CD4-positive, alpha-beta memory T cell (primary cell): ENCODE measurements around the gene MRTFA. TPM values are rescaled to one million over a fixed set of nuclear protein-coding genes. Genes with fewer than 3 reads are reported as not detected.
A peak's percentile ranks its signal among the peaks of the same experiment; 100 is the strongest.

Experiments used
- CTCF ChIA-PET: fragments of 350-600 bp; sonication (Branson Sonifier 250); formaldehyde crosslinking; loops from one replicate; lab custom pipeline; 2021; ENCODE audit warnings: inconsistent platforms; ENCODE audit not compliant: partially characterized antibody; lab: Charles Lee
- POLR2A ChIA-PET: fragments of 350-600 bp; sonication (Branson Sonifier 250); formaldehyde crosslinking; loops from one replicate; lab custom pipeline; 2021; ENCODE audit not compliant: partially characterized antibody; lab: Charles Lee
- DNase-seq, 5 donors: peaks; one replicate each; pipeline versions ENCODE4 v3.0.0 to v3.0.0-alpha.2; 2020 to 2022; ENCODE audit warnings: mixed read lengths in 1 of 5
- H3K27ac ChIP-seq: one replicate; pipeline ENCODE4 v1.7.0; 2013; ENCODE audit warnings: low read depth, low read length
- H3K27me3 ChIP-seq: 2 replicates; pipeline ENCODE4 v1.7.0; 2013; ENCODE audit warnings: mild to moderate bottlenecking, low read length, moderate library complexity; ENCODE audit not compliant: insufficient read depth
- H3K36me3 ChIP-seq: 2 replicates; pipeline ENCODE4 v1.7.0; 2013; ENCODE audit warnings: mild to moderate bottlenecking, low read length, moderate library complexity; ENCODE audit not compliant: insufficient read depth
- H3K4me1 ChIP-seq: 2 replicates; pipeline ENCODE4 v1.7.0; 2013; ENCODE audit warnings: mild to moderate bottlenecking, low read length, moderate library complexity; ENCODE audit not compliant: insufficient read depth
- H3K4me3 ChIP-seq, 2 donors: one replicate each; pipeline ENCODE4 v1.7.0; 2013; ENCODE audit warnings: low read length in 2 of 2, mild to moderate bottlenecking in 1 of 2
- H3K9me3 ChIP-seq, 2 donors: one replicate each; pipeline ENCODE4 v1.7.0; 2013; ENCODE audit warnings: low read length in 2 of 2, control low read depth in 1 of 2; ENCODE audit not compliant: control insufficient read depth in 1 of 2
- H3K27ac Mint-ChIP-seq, 7 donors: one replicate each; pipeline ENCODE4 v1.8.0; 2020 to 2021; ENCODE audit warnings: mixed read lengths in 7 of 7, mild to moderate bottlenecking in 6 of 7, inconsistent platforms in 3 of 7, moderate library complexity in 3 of 7
- H3K27me3 Mint-ChIP-seq, 2 donors: one replicate each; pipeline ENCODE4 v1.8.0; 2020 to 2021; ENCODE audit warnings: mixed read lengths in 2 of 2
- H3K36me3 Mint-ChIP-seq, 2 donors: one replicate each; pipeline ENCODE4 v1.8.0; 2020 to 2021; ENCODE audit warnings: mixed read lengths in 2 of 2, inconsistent platforms in 1 of 2, mild to moderate bottlenecking in 1 of 2
- H3K4me1 Mint-ChIP-seq, 4 donors: one replicate each; pipeline ENCODE4 v1.8.0; 2020 to 2021; ENCODE audit warnings: mixed read lengths in 4 of 4, mild to moderate bottlenecking in 1 of 4
- H3K4me3 Mint-ChIP-seq, 8 donors: one replicate each; pipeline ENCODE4 v1.8.0; 2020 to 2021; ENCODE audit warnings: mixed read lengths in 8 of 8, mild to moderate bottlenecking in 7 of 8, moderate library complexity in 6 of 8, inconsistent platforms in 3 of 8
- H3K9me3 Mint-ChIP-seq, 8 donors: one replicate each; pipeline ENCODE4 v1.8.0; 2020 to 2021; ENCODE audit warnings: mixed read lengths in 8 of 8, mild to moderate bottlenecking in 5 of 8, inconsistent platforms in 3 of 8, moderate library complexity in 1 of 8
- intact Hi-C: fragments of 100-400 bp; cut with micrococcal nuclease; formaldehyde crosslinking; loops from one replicate; pipeline ENCODE4 v1.15.1; 2023
- polyA plus RNA-seq, 2 donors: library from polyadenylated mRNA; unstranded; fragments of 300-500 nt; fragmentation: Illumina TruSeq; gene quantifications; one replicate each; pipeline ENCODE4 v1.2.3, GENCODE V29; 2021
- total RNA-seq, 2 experiments: library from RNA; stranded (reverse); gene quantifications; one replicate each; pipeline ENCODE4 v1.2.3, GENCODE V29; 2021

Gene MRTFA
- total and polyA plus RNA-seq, 4 experiments from 2014 or later, result 5.3 to 91.6 (median 50.9) TPM

DNA sequence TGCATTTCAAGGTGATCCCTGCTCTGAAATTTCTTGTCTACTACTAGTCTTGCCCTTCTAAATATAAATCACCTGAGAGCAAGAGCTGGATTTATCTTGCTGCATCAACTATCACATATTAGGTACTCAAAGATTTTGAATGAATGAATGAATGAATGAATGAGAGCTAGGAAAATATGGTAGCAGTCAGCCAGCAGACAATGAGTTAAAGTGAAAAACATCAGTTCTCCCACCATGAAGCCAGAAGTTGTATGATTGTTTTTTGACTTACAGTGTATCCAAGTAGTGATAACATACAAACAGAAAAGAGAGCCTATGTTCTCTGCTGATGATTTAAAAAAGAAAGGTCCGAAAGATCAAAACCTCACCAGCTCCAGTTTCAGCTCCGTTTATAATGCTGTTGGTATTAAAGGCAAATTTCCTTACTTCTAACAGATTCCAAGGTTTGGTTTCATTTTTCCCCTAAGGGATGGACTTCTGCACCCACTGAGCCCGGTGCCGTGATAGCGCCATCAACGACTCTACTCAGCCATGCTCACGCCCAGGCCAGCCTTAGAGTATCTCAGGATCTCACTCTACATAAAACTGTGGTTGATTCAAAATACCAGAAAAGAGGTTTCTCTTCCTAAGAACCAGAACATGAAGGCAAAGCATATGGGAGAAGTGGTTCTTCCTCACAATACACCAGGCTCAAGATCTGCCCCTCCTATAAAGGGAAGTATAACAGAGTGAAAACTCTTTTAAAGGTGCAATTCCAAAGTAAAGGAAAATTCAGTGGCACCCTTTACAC lies 174.1 kb downstream of the MRTFA start:
- H3K4me1 ChIP-seq, result peaks cover 65% of the 10 kb centered on the region
- peak in 2 of 5 donors; percentile 16 to 21 for DNase-seq
- H3K9me3 Mint-ChIP-seq, result no peaks in the 10 kb centered on the region

DNA sequence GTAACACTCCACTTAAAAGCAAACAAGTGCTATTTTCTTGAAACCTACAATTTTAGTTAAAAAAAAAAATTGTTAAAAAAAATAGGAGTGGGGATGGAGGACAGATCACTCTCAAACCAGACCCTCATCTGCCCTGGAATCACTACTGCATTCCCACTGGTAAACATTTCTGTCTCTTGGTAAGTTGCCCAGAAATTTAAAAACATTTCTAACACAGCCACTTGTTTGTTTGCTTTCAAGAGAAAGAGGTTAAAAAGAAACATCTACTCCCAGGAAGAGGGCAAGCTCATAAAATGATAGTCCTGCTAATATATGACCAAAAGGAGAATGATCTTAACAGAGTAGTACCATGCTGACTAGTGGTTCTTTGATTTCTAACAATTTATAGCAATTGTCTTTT lies 182.8 kb downstream of the MRTFA start:
- Mint-ChIP-seq H3K4me1 (peaks cover 51 to 82% (median 65%) of the 10 kb centered on the region in 4 donors), H3K27ac (peak overlapping the region in 4 of 7 donors; percentile 23 to 88 (median 56)), H3K4me3 (peak overlapping the region in 2 of 8 donors; percentile 33 to 40), H3K27me3 (no peaks in the 10 kb centered on the region), H3K36me3 (peaks cover 14 to 39% of the 10 kb centered on the region in 2 donors), H3K9me3 (no peaks in the 10 kb centered on the region)
- intact Hi-C loops, result no loop called here
- Histone ChIP-seq H3K4me3 (no peak overlapping the region), H3K9me3 (no peaks in the 10 kb centered on the region), H3K27ac (no peak overlapping the region), H3K27me3 (no peaks in the 10 kb centered on the region), H3K4me1 (peaks cover 81% of the 10 kb centered on the region), H3K36me3 (no peaks in the 10 kb centered on the region)
- ChIA-PET CTCF (interaction anchor here (1.1 to 2.6 kb wide), 5 partner anchors 9 to 34 kb away, joined by 3 to 9 read pairs (median 3); no protein-coding TSS in a partner anchor), POLR2A (interaction anchor here (0.6 to 5.9 kb wide), 2 partner anchors 10 to 310 kb away, joined by 3 to 45 read pairs; no protein-coding TSS in a partner anchor)
- DNase-seq, result no peak

More for the DNA sequence above, 174.1 kb downstream of the MRTFA start:
- Histone ChIP-seq H3K36me3 (peaks cover 4% of the 10 kb centered on the region), H3K4me3 (peak overlapping the region; percentile 59 to 75), H3K27me3 (no peaks in the 10 kb centered on the region), H3K9me3 (no peaks in the 10 kb centered on the region), H3K27ac (peak overlapping the region; percentile 64)
- peaks cover 48 to 70% (median 63%) of the 10 kb centered on the region in 4 donors for H3K4me1 Mint-ChIP-seq
- peak overlapping the region; percentile 78 to 99 (median 98) for H3K4me3 Mint-ChIP-seq
- no peaks in the 10 kb centered on the region for H3K27me3 Mint-ChIP-seq
- ChIA-PET POLR2A (interaction anchor here (0.7 to 4.5 kb wide), 12 partner anchors 9 to 175 kb away, joined by 3 to 45 read pairs (median 4); partner anchors contain the start of genes MRTFA and SGSM3), CTCF (interaction anchor here (0.7 to 4.5 kb wide), 6 partner anchors 9 to 66 kb away, joined by 3 to 30 read pairs (median 4); no protein-coding TSS in a partner anchor)
- peaks cover 24 to 27% of the 10 kb centered on the region in 2 donors for H3K36me3 Mint-ChIP-seq
- intact Hi-C loops, result loop anchor here (1.0 to 2.0 kb wide), 2 partner anchors 11 to 26 kb away; no protein-coding TSS in a partner anchor
- H3K27ac Mint-ChIP-seq, result peak overlapping the region; percentile 89 to 95 (median 93)

DNA sequence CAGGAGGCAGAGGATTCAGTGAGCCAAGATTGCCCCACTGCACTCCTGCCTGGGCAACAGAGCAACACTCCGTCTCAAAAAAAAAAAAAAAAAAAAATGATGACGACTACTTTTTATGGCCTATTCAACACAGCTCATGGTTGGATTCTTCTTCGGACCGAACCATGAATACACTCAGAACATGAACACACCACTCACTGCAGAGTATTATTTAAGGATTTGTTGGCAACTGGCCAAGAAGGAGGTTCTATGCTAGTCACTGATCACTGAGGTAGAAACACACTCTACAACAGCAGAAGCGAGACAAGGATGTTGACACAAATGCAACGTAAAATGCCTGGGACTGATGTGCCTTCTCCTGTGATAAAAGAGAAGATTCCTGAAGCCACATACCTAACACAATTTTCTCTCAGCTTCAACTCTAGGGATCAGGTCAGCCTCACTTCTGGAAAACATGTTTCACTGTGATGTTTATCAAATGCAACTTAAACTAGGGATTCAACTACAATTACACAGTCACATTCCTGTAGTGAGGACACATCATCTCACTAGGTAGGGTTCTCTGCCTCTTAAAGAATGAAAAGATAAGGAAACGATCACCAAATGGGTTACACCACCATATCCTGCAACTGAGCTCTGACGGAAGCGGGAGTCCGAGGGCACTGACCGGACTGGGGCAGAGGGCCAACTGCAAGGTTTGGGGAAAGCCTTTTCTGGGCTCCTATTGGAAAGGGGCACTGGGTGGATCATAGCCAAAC lies 183.6 kb downstream of the MRTFA start:
- H3K27me3 ChIP-seq, result no peaks in the 10 kb centered on the region
- no peak overlapping the region for H3K4me3 ChIP-seq
- H3K4me1 ChIP-seq, result peaks cover 78% of the 10 kb centered on the region
- H3K9me3 ChIP-seq, result no peaks in the 10 kb centered on the region
- H3K9me3 Mint-ChIP-seq, result no peaks in the 10 kb centered on the region
- no peaks in the 10 kb centered on the region for H3K36me3 ChIP-seq
- DNase-seq, result no peak
- H3K4me1 Mint-ChIP-seq, result peaks cover 49 to 80% (median 62%) of the 10 kb centered on the region in 4 donors
- H3K27ac ChIP-seq, result no peak overlapping the region
- ChIA-PET CTCF (interaction anchor here (1.5 to 2.7 kb wide), 4 partner anchors 10 to 34 kb away, joined by 3 to 13 read pairs (median 8); no protein-coding TSS in a partner anchor), POLR2A (interaction anchor here (5.9 kb wide), 1 partner anchor 10 kb away, joined by 45 read pairs; no protein-coding TSS in a partner anchor)
- H3K4me3 Mint-ChIP-seq, result peak overlapping the region in 2 of 8 donors; percentile 12 to 48
- H3K27ac Mint-ChIP-seq, result peak overlapping the region in 6 of 7 donors; percentile 0 to 88 (median 64)
- intact Hi-C loops, result no loop called here
- H3K36me3 Mint-ChIP-seq, result peaks cover 8 to 35% of the 10 kb centered on the region in 2 donors
- no peaks in the 10 kb centered on the region for H3K27me3 Mint-ChIP-seq

DNA sequence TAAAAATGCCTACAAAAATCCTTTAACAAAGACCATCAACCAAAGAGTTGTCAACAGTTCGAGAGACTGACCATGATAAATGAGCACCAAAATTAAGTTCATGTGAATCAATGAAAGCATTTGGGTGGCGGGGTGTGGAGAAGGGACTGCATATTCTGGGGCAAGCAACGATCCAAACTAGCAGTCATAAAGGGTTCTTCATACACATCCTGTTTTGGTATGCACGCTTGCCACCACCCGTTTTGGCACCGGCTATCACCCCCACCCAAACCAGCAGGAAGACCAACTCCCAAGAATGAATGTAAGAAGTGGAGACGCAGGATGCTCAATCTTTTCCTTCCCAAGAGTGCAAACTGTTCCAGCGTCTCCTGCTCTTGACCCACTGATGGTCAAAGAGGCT lies 185.3 kb downstream of the MRTFA start:
- ChIA-PET CTCF (interaction anchor here (0.7 to 2.7 kb wide), 5 partner anchors 15 to 718 kb away, joined by 3 to 13 read pairs (median 4); no protein-coding TSS in a partner anchor), POLR2A (interaction anchor here (1.0 to 5.9 kb wide), 4 partner anchors 12 to 186 kb away, joined by 3 to 45 read pairs (median 4); partner anchors contain the start of gene MRTFA)
- Mint-ChIP-seq H3K27me3 (no peaks in the 10 kb centered on the region), H3K36me3 (peaks cover 9 to 37% of the 10 kb centered on the region in 2 donors), H3K27ac (peak overlapping the region; percentile 82 to 93 (median 87)), H3K9me3 (no peaks in the 10 kb centered on the region), H3K4me1 (peaks cover 44 to 84% (median 63%) of the 10 kb centered on the region in 4 donors), H3K4me3 (peak overlapping the region; percentile 60 to 87 (median 84))
- Histone ChIP-seq H3K9me3 (no peaks in the 10 kb centered on the region), H3K4me3 (peak overlapping the region in 1 of 2 donors; percentile 16), H3K36me3 (no peaks in the 10 kb centered on the region), H3K27me3 (no peaks in the 10 kb centered on the region), H3K4me1 (peaks cover 71% of the 10 kb centered on the region), H3K27ac (peak overlapping the region; percentile 7)
- peak in 3 of 5 donors; percentile 25 to 27 (median 26) for DNase-seq
- intact Hi-C loops, result loop anchor here (1.0 kb wide), 1 partner anchor 11 kb away; no protein-coding TSS in a partner anchor

DNA sequence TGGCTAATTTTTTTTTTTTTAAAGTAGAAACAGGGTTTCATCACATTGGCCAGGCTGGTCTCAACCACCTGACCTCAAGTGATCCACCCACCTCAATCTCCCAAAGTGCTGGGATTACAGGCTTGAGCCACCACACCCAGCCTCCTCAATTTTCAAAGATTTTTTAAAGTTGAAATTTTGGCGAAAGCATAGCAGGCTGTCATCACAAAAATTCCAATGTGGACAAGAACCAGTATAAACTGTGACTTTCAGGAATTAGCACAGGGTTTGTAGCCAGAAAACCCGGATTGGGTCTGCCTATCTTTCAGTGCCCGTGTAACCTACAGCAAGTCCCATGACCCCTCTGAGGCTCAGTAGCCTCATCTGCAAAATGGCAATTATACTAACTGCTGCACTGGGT lies 185.9 kb downstream of the MRTFA start:
- POLR2A ChIA-PET, result interaction anchor here (1.1 to 5.9 kb wide), 3 partner anchors 13 to 186 kb away, joined by 4 to 45 read pairs (median 4); partner anchors contain the start of gene MRTFA
- Histone ChIP-seq H3K4me3 (peak overlapping the region in 1 of 2 donors; percentile 16), H3K9me3 (no peaks in the 10 kb centered on the region), H3K27ac (no peak overlapping the region), H3K4me1 (peaks cover 75% of the 10 kb centered on the region), H3K36me3 (no peaks in the 10 kb centered on the region), H3K27me3 (no peaks in the 10 kb centered on the region)
- intact Hi-C loops, result loop anchor here (1.0 kb wide), 1 partner anchor 12 kb away; no protein-coding TSS in a partner anchor
- Mint-ChIP-seq H3K4me1 (peaks cover 48 to 88% (median 68%) of the 10 kb centered on the region in 4 donors), H3K9me3 (no peaks in the 10 kb centered on the region), H3K27ac (peak overlapping the region in 5 of 7 donors; percentile 82 to 93 (median 93)), H3K4me3 (peak overlapping the region; percentile 60 to 87 (median 84)), H3K36me3 (peaks cover 11 to 40% of the 10 kb centered on the region in 2 donors), H3K27me3 (no peaks in the 10 kb centered on the region)
- CTCF ChIA-PET, result interaction anchor here (0.7 to 2.7 kb wide), 4 partner anchors 15 to 196 kb away, joined by 4 to 13 read pairs (median 4); no protein-coding TSS in a partner anchor
- no peak for DNase-seq

DNA sequence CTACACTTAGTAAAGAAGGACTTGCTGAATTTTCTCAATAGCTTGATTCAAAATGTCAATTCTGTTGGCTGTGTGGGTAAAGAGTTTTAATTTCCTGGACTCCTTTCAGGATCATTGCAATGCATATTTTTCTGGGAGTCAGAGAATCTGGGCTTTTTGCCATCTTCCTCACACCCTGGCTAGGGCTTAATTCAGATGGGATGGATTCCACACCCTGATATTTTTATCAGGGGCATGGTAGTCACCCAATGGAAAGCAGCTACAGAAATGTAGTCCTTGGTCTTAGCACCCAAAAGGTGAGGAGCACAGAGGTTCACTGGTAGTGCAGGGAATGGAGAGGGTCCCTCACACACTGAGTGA lies 186.9 kb downstream of the MRTFA start:
- POLR2A ChIA-PET, result interaction anchor here (0.8 to 5.9 kb wide), 4 partner anchors 9 to 16 kb away, joined by 3 to 45 read pairs (median 4); no protein-coding TSS in a partner anchor
- Mint-ChIP-seq H3K9me3 (no peaks in the 10 kb centered on the region), H3K4me1 (peaks cover 51 to 92% (median 70%) of the 10 kb centered on the region in 4 donors), H3K27ac (peak overlapping the region in 6 of 7 donors; percentile 13 to 84 (median 56)), H3K4me3 (peak overlapping the region in 7 of 8 donors; percentile 3 to 63 (median 31)), H3K36me3 (peaks cover 16 to 43% of the 10 kb centered on the region in 2 donors), H3K27me3 (no peaks in the 10 kb centered on the region)
- Histone ChIP-seq H3K36me3 (no peaks in the 10 kb centered on the region), H3K27me3 (no peaks in the 10 kb centered on the region), H3K4me3 (no peak overlapping the region), H3K4me1 (peaks cover 75% of the 10 kb centered on the region), H3K9me3 (no peaks in the 10 kb centered on the region), H3K27ac (no peak overlapping the region)
- CTCF ChIA-PET, result interaction anchor here (1.0 to 1.2 kb wide), 4 partner anchors 34 to 196 kb away, joined by 3 to 4 read pairs (median 4); no protein-coding TSS in a partner anchor
- intact Hi-C loops, result no loop called here
- DNase-seq, result no peak
